ENCODE data around the gene PCBP3.

PCBP3 gene

DNA sequence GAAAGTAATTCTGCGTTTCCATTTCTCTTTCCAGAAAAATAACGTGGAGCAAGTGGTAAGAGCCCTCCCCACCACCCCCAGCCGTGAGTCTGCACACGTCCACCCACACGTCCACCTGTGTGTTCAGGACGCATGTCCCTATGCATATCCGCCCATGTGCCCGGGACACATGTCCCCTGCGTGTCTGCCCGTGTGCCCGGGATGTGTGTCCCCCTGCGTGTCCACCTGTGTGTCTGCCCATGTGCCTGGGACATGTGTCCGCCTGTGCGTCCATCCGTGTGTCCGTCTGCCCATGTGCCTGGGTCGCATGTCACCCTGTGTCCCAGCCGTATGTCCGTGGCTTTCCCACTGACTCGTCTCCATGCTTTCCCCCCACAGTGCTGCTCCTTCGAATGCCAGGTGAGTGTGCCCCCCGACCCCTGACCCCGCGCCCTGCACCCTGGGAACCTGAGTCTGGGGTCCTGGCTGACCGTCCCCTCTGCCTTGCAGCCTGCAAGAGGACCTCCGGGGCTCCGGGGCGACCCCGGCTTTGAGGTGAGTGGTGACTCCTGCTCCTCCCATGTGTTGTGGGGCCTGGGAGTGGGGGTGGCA, 343.7 kb downstream of the PCBP3 start:
- no peak overlapping the region for H3K4me3 ChIP-seq (ENCODE audit: low read length)
- TF ChIP-seq ZNF274 (IDR thresholded peaks at IDR 0.05; ENCODE audit: low read depth, low read length) = no peak

DNA sequence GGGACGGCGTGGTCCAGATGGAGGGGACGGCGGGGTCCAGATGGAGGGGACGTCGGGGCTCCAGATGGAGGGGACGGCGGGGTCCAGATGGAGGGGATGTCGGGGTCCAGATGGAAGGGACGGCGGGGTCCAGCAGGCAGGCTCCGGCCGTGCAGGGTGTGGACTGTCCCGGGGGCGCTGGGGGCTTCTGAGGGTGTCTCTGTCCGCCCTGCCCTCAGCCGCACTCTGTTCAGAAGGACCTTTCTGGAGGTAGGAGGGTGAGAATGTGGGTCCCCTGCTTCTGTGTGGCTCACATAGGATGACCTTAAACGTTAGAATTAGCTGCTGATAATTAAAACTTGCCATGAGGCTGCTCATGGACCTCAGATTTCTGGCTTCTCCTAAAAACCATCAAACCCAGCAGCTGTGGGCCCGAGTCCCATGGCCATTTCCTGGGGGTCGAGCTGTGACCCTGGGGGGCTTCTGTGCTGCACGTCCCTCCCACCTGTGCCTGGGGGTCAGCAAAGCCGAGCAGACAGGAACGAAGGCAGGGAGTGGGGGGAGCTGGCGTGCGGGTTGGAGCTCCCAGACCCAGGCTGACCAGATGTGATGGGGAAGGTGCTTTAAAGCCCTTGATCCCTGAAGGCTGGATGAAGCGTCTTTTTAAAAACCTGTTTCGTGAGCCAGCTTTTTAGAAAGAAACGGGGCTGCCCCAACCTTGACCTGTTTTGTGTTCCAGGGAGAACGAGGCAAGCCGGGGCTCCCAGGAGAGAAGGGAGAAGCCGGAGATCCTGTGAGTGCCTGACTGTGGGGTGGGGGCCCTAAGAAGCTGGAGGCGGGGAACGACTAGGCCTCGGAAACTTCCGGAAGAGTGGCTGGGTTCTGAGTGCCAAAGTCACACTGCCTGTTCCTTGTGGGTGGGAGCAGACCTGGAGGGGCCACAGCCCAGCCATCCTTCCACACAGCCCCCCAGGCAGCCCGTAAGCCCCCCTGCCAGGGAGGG, 345.1 kb downstream of the PCBP3 start:
- H3K4me3 ChIP-seq (ENCODE audit: low read length) = no peak overlapping the region
- TF ChIP-seq ZNF274 (IDR thresholded peaks at IDR 0.05; ENCODE audit: low read depth, low read length) = no peak

DNA sequence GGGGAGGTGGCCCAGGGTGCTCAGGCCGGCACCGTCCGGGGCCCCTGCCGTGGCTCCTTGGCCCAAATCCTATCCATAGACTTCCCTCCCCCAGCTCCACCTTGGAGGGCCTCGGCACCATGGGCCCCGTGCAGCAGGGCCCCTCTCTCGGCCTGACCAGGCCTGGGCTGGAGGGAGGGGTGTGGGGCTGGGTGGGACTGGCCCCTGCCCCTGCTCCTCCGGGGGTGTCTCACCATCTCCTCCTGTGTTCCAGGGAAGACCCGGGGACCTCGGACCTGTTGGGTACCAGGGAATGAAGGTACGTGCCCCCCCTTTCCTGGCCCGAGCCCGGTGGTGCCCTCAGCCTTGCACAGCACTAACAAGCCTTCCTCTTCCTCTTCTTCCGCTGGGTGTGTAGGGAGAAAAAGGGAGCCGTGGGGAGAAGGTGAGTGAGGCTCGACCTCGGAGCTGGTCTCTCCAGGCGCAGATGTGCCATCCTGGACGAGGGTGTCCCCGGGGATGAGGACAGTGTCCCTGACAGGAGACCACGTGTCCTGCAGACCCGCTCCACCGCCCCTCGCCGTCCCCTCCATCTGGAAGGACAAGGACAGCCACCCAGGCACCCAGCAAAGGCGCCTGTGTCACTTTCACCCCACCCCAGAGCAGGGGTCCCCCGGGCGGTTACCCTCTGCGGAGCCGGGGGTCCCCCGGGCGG, 346.0 kb downstream of the PCBP3 start:
- no peak overlapping the region for H3K4me3 ChIP-seq (ENCODE audit: low read length)
- TF ChIP-seq ZNF274 (IDR thresholded peaks at IDR 0.05; ENCODE audit: low read depth, low read length) = no peak

DNA sequence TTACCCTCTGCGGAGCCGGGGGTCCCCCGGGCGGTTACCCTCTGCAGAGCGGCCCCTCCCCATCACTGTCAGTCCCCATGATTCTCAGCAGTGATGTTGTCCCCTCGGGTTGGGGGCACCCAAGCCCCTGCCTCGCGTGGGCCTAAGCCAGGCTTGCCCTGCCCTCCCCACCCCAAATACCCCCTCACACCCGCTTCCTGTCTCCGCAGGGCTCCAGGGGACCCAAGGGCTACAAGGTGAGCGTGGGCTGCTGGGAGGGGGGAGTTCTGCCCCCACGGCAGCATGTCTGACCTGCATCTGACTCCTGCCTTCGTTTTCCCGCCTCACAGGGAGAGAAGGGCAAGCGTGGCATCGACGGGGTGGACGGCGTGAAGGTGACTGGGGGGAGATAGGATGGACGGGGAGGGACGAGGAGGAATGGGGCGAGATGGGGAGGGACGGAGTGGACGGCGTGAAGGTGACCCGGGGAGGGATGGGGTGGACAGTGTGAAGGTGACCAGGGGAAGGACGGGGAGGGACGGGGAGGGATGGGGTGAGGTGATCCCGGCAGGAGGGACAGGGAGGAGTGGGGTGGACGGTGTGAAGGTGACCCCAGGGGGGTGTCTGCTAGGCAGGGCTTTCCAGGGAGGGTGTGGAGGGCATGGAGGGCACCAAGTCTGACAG, 346.7 kb downstream of the PCBP3 start:
- no peak for TF ChIP-seq ZNF274 (IDR thresholded peaks at IDR 0.05; ENCODE audit: low read depth, low read length)
- H3K4me3 ChIP-seq (ENCODE audit: low read length) = no peak overlapping the region

DNA sequence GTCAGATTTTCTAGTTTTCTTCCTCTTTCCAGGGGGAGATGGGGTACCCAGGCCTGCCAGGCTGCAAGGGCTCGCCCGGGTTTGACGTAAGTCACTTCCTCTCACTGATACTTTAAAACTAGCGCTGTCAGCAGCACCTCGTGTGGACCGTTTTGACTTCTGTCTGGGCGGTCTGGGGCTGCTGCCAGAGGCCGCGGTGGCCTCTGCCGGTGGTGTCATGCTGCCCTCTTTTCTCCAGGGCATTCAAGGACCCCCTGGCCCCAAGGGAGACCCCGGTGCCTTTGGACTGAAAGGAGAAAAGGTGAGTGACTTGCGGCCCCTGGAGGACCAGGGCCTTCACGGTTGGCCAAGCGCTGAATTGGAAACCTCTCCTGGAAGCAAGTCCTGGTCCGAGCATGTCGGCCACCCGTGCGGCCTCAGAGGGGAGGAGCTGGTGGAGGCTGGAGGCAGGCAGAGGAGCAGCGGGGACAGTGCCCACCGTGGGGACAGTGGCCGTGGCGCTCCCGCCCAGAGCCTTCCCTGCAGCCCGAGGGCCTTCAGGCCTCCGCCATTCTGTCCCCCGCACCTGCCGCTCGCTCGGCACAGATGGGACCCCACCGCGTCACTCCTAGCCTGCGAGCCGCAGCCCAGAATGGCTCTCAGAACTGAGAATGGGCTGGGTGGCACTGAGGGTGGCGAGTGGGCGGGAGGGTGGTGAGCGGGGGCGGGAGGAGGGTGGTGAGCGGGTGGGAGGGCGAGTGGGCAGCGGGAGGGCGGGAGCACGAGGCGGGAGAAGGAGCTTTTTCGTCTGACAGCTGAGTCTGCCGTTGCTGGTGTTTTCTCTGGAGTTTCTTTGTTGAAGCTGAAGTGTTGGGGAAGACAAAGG, 347.4 kb downstream of the PCBP3 start:
- no peak for TF ChIP-seq ZNF274 (IDR thresholded peaks at IDR 0.05; ENCODE audit: low read depth, low read length)
- H3K4me3 ChIP-seq (ENCODE audit: low read length) = no peak overlapping the region

DNA sequence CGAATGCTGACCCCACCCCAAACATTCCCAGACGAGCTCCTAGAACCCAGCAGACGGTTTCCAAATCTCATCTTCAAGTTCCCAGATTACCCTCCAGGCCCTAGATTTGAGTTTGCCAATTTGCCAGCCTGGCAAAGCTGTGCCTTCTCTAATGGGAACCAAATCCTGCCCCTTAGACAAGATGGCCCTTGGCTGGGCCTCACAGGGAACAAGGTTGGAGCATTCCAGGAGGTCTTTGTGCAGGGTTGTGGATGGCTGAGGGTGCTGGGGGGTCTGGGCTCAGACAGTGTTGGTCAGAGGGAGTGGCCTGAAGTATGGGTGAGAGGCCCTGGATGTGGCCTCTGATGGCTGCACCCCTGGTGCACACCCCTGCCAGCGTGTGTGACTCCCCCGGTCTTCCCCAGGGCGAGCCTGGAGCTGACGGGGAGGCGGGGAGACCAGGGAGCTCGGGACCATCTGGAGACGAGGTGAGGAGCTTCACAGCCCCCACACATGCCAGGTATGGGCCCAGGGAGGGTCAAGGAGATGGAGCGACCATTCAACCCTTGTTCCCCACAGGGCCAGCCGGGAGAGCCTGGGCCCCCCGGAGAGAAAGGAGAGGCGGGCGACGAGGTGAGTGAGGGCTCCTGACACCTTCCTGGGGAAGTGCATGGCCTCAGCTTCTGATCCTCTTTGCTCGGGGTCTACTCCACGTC, 348.2 kb downstream of the PCBP3 start:
- TF ChIP-seq ZNF274 (IDR thresholded peaks at IDR 0.05; ENCODE audit: low read depth, low read length) = no peak
- H3K4me3 ChIP-seq (ENCODE audit: low read length) = no peak overlapping the region

All from GM08714 (cell line).